Body of pancreas (tissue), 4 donors: ENCODE measurements around the gene LARP4B.

Source experiments
- POLR2A ChIP-seq, 3 donors: fragments of 450-650 bp; IDR thresholded peaks; one replicate each; pipeline ENCODE4 v1.6.1; 2016; ENCODE audit warnings: antibody characterized with exemption in 3 of 3, mild to moderate bottlenecking in 2 of 3
- TF ChIP-seq, protein P1 (sequence below), 7 experiments: fragments of 450-650 bp in 4 of 7; fragments of 200-600 bp in 3 of 7; sonication (generic) in 3 of 7; IDR thresholded peaks; one replicate each; pipeline ENCODE4 v1.5.1; 2016 to 2019; ENCODE audit warnings: antibody characterized with exemption in 7 of 7

DNA sequence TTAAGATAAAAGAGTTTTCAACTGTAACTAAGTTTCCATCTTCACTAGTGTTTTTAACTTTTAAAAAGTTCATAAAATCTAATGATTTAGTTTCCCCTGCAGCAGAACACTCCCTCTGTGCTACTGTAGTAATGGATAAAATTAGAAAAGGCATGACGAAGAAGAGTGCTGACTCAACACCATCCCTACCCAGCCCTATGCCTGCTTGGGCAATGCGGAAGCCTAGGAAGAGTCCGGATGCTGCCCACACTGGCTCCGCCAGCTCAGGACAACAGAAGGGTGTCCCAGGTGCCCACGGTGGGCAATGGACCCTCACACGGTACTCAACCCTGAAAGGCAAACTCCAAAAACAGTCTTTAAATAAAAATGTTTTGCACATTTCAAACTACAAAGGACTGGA lies 118.2 kb downstream of the LARP4B start:
- TF ChIP-seq, protein P1, sequence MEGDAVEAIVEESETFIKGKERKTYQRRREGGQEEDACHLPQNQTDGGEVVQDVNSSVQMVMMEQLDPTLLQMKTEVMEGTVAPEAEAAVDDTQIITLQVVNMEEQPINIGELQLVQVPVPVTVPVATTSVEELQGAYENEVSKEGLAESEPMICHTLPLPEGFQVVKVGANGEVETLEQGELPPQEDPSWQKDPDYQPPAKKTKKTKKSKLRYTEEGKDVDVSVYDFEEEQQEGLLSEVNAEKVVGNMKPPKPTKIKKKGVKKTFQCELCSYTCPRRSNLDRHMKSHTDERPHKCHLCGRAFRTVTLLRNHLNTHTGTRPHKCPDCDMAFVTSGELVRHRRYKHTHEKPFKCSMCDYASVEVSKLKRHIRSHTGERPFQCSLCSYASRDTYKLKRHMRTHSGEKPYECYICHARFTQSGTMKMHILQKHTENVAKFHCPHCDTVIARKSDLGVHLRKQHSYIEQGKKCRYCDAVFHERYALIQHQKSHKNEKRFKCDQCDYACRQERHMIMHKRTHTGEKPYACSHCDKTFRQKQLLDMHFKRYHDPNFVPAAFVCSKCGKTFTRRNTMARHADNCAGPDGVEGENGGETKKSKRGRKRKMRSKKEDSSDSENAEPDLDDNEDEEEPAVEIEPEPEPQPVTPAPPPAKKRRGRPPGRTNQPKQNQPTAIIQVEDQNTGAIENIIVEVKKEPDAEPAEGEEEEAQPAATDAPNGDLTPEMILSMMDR (IDR thresholded peaks at IDR 0.05) = no peak
- TF ChIP-seq POLR2A (IDR thresholded peaks at IDR 0.05) = no peak
